Right ventricle myocardium superior (tissue), 1 donor: ENCODE data around the gene NTHL1. TPM values are rescaled to one million over a fixed set of nuclear protein-coding genes. Genes with fewer than 3 reads are reported as not detected.

Experiments
- ATAC-seq: fragments of 200-7000 bp; cut with Tn5 transposase; one replicate; pipeline ENCODE4 v1.9.1; 2020; ENCODE audit warnings: mild to moderate bottlenecking; ENCODE audit not compliant: poor library complexity
- DNase-seq: peaks from one replicate; pipeline ENCODE4 v3.0.0-alpha.2; 2020
- intact Hi-C: fragments of 100-400 bp; cut with DNase I; formaldehyde crosslinking; loops from one replicate; pipeline ENCODE4 v1.11.2; 2022
- total RNA-seq: library from RNA; stranded (reverse); fragmentation: NEBNext Ultra II Directional; extraction: Animal tissue kit (Norgen Biotek cat#: 25700); gene quantifications from one replicate; pipeline ENCODE4 v1.2.1, GENCODE V29; 2021
- donor health status: DM: no; HTN: yes; CAD: no; lungs with severe emphysema.

Gene NTHL1
- total RNA-seq, 1 donor from 2014 or later = 26.2 TPM

DNA sequence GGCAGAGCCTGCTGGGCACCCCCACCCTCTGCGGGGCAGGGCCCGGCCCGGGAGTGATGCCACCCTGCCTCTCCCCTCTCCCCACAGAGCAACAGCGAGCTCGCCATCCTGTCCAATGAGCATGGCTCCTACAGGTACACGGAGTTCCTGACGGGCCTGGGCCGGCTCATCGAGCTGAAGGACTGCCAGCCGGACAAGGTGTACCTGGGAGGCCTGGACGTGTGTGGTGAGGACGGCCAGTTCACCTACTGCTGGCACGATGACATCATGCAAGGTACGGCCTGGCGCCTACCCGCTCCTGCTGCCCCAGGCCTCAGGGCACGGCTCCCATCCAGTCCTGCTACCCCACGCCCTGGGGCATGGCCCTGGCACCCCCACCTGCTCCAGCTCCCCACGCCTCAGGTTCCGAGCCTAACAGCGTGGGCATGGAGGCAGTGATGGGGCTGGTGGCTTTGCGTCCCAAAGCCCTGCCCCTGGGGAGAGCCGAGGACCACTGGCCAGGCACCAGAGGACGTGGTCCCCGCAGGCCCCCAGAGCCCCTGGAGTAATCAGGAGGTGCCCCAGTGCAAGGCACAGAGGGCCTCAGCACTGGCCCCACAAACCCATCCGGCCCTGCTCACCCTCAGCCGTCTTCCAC lies 38.6 kb upstream of the NTHL1 start:
- DNase-seq = no peak
- no peak for ATAC-seq
- intact Hi-C loops = no loop called here

DNA sequence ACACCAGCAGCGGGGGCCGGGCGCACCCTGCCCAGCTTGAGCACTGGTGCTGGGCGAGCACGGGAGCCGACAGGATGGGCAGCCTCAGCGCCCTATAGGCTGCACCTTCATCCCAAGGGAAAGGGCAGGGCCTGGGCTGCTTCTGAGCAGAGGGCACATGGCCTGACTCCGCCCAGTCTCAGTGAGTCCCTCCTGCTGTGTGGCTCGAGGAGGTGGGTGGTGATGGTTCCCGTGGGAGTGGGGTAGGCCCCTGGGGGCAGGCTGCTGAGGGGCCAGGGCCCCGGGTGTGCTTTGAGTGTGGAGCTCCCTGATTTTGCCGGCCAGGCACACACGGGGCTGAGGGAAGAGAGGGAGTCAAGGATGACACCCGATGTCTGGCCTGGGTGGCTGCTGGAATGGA lies 38.0 kb upstream of the NTHL1 start:
- no peak for ATAC-seq
- intact Hi-C loops = no loop called here
- no peak for DNase-seq

DNA sequence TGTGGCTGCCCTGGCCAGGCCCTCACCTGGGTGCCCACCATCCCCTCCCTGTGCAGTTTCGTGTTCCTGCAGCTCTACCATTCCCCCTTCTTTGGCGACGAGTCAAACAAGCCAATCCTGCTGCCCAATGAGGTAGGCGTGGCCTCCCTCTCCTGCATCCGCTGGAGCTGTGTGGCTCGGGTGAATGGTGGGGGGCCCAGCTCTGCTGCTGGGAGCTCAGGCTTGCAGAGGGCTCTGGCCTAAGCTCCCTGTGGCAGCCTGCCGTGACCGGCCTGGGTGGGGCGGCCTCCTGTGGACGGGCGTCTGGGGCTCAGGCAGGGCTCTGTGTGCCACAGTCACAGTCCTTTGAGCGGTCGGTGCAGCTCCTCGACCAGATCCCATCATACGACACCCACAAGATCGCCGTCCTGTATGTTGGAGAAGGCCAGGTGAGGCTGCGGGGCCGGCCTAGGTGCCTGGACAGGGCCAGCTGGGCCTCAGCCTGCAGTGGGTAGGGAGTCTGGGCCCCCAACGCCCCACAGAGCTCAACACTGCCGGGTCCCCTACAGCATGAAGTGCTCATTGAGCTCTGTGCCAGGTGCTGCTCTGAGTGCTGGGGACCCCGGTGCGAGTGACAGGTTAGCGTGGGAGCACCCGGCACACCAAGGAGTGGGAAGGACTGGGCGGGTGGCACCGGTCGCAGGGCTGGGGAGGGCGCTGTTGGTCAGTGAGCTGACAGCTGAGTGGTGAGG lies 37.4 kb upstream of the NTHL1 start:
- no peak for DNase-seq
- no peak for ATAC-seq
- intact Hi-C loops = no loop called here

DNA sequence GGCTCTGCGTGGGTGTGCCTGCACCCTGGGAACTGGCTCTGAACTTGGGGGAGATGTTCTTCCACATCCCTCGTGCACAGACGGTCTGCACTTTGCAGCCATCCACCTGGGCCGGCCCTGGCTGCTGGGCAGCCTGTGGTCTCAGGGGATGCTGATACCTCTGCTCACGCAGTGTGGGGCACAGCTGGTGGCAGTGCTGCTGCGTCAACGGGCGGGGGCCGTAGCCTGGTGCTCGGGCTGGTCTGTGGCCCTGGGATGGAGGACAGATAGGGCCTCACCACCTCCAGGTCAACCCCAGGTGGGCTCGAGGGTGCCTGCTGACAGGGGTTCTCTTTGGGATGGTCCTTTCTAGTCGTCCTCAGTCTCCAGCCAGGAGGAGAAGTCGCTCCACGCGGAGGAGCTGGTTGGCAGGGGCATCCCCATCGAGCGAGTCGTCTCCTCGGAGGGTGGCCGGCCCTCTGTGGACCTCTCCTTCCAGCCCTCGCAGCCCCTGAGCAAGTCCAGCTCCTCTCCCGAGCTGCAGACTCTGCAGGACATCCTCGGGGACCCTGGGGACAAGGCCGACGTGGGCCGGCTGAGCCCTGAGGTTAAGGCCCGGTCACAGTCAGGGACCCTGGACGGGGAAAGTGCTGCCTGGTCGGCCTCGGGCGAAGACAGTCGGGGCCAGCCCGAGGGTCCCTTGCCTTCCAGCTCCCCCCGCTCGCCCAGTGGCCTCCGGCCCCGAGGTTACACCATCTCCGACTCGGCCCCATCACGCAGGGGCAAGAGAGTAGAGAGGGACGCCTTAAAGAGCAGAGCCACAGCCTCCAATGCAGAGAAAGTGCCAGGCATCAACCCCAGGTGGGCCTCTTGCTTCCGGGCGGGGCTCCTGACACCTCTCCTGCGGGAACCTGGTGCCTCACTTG lies 36.5 kb upstream of the NTHL1 start:
- no peak for ATAC-seq
- no peak for DNase-seq
- intact Hi-C loops = no loop called here

DNA sequence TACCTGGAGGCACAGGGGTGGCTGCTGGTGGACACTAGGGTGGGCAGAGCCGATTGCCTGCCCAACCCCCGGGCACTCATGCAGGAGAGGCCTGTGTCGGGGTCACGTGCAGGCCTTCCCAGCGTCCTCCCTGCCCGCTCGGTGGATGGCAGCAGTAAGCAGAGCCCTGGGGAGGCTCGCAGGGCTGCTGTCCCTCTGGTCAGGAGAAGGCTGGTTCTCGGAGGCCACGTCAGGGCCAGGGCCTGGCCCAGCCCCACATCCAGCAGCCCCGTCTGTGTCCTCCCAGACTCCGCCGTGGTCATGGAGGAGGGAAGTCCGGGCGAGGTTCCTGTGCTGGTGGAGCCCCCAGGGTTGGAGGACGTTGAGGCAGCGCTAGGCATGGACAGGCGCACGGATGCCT lies 35.8 kb upstream of the NTHL1 start:
- intact Hi-C loops = no loop called here
- DNase-seq = no peak
- no peak for ATAC-seq

DNA sequence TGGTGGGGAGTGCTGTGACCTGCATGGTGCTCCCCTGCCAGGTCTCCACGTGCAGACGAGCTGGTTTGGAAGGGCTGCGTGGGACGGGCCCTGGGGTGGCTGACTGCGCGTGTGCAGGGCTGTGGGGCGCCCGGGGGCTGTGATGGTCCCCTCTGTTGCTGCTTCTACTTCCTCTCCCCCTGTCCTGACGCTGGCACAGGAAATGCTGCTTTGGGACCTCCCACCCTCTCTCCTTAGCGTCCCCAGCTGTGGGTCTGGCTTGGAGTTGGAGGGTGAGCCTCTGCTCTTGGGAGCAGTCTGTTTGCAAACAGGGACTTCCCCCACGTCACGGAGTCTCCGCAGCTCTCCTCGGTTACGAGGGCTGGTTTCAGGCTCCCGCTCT lies 35.3 kb upstream of the NTHL1 start:
- ATAC-seq (no peak), DNase-seq (no peak)
- intact Hi-C loops = no loop called here

DNA sequence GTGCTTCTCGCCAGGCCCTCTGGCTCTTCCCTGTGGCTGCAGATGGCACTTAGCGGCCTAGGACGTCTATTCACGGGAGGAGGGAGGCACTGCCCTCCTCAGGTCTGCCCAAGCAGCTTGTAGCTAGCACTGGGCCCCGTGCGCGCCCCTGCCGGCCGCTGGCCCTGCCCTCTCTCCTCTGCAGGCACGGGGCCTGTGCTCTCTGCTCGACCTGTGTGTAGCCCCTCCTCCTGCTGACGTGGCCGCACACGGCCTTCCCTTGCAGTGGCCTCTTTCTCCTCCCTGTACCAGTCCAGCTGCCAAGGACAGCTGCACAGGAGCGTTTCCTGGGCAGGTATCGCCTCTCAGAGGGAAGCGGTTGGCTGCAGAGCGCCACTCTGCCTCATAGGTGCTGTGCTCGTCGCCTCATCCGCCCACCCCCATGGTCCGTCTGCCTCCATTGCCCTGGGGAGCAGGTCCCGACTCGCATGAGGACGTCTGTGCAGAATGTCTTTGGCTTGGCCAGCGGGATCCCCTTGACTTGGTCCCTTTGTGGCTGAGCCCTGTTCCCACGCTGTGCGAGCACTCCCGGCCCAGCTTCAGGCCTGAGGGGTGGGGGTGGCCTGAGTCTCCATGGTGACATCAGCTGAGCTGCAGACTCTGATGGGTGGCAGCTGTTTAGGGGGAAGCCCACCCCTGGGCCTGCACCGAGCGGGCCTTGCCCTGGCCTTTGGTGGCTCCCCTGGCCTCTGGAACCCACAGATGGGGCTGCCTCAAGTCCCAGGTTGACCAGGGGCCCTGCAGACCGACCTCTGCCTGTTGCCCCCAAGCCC lies 34.7 kb upstream of the NTHL1 start:
- ATAC-seq (peak; percentile 33), DNase-seq (peak; percentile 61)
- intact Hi-C loops = no loop called here

DNA sequence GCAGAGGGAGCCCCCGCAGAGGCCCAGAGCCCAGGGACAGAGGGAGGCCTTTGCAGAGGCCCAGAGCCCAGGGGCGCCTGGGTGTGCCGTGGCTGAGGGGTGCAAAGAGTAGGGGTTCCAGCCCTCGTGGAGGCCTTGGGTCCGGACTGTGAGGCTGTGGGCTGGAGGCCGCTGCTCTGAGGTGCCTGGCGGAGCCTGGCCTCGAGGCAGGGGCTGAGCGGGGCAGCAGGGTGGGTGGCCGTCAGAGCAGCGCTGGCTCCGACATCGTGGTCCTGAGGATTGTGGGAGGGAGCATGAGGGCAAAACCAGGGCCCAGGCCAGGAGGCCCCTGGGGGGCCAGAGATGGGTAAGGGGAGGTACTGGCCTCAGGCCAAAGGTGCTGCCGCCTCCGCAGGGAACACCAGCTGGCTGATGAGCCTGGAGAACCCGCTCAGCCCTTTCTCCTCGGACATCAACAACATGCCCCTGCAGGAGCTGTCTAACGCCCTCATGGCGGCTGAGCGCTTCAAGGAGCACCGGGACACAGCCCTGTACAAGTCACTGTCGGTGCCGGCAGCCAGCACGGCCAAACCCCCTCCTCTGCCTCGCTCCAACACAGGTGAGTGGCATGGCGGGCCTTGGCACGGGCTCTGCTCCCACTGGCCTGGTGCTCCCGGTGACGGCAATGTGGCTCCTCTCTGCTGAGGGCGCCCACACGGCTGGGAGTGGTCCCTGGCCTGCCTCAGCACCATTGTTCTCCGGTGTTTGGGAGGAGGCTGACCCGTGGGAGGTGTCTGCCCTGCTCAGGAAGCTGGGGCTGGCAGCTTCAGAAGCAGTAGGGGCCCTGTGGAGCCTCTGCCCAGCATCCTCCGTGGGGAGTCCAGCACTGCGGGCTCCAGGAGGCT lies 33.8 kb upstream of the NTHL1 start:
- intact Hi-C loops = no loop called here
- DNase-seq = no peak
- peak; percentile 1 for ATAC-seq

DNA sequence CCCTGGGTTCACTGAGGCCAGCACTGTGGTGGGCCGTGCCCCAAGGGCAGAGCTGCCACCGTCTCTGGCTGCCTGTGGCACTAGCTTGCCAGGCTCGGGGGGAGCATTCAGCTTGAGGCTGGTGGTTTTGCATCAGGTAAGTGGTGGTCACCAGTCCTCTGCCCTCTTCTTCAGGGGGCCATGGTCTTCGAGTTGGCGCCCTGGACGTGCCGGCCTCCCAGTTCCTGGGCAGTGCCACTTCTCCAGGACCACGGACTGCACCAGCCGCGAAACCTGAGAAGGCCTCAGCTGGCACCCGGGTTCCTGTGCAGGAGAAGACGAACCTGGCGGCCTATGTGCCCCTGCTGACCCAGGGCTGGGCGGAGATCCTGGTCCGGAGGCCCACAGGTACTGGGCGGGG lies 32.4 kb upstream of the NTHL1 start:
- intact Hi-C loops = no loop called here
- no peak for DNase-seq
- ATAC-seq = no peak

DNA sequence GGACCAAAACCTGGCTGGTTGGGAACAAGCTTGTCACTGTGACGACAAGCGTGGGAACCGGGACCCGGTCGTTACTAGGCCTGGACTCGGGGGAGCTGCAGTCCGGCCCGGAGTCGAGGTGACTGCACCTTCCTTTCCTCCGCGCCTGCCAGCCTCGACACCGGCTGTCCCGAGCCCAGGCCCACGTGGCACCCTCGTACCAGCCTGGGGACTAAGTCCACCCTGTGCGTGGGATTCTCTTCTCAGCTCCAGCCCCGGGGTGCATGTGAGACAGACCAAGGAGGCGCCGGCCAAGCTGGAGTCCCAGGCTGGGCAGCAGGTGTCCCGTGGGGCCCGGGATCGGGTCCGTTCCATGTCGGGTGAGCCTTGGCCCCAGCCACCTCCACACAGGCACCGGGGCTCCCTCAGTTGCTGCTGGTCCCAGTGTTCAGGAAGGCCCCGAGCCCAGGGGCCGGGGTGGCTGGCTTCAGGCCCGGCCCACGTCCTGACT lies 31.7 kb upstream of the NTHL1 start:
- intact Hi-C loops = no loop called here
- ATAC-seq (no peak), DNase-seq (no peak)

DNA sequence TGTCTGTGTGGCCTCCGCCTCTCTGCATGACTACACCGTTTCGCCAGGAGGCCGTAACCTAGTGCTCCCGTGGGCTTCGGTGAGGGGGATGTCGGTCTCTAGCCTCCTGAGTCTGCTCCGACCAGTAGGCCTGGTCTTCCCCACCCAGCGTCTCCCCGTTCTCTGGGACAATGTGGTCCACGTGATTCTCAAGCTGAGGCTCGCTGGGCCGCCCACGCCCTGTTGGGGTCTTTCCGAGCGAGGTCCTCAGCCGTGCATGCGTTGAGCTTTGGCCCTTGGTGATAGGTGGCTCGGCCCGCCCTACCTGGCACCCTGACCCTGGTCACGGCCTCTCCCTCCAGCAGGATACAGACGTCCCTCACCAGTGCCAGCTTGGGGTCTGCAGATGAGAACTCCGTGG lies 31.1 kb upstream of the NTHL1 start:
- intact Hi-C loops = no loop called here
- no peak for DNase-seq
- ATAC-seq = no peak

DNA sequence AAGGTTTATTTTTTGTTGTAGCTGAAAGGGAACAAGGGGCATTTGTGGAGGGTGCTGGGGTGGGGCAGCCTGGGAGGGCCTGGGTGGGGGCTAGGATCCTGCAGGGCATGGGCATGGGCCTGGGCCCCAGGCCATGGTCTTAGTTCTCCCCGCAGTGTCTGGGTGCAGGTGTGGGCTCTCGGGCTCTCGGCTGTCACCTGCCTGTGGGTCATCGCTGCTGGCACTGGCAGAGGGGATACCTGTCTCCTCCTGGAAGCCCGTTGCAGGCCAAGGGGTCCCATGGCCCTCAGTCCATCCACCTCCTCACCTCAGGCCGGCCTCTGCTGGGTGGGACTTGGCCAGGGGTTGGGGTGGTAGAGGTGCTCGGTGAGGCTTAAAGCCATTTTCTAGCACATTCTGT lies 30.5 kb upstream of the NTHL1 start:
- ATAC-seq (no peak), DNase-seq (no peak)
- intact Hi-C loops = no loop called here

DNA sequence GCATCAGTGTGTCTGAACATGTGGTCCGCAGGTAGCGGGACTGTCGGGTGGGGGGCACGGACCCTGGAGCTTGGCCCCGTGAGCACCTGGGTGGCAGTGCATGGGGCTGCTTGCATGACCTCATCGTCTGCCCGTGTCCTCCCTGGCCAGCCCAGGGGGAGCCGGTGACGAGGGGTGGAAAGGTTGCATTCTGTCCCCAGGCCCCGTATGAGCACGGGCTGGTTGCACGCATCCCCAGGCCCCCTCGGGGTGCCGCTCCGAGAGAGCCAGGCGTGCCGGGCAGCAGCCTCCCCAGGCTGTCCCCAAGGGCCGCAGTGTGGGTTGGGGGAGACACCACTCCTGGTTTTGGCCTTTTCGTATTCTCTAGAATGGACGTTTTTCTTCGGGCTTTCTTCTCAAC lies 30.1 kb upstream of the NTHL1 start:
- ATAC-seq = no peak
- intact Hi-C loops = no loop called here
- no peak for DNase-seq

DNA sequence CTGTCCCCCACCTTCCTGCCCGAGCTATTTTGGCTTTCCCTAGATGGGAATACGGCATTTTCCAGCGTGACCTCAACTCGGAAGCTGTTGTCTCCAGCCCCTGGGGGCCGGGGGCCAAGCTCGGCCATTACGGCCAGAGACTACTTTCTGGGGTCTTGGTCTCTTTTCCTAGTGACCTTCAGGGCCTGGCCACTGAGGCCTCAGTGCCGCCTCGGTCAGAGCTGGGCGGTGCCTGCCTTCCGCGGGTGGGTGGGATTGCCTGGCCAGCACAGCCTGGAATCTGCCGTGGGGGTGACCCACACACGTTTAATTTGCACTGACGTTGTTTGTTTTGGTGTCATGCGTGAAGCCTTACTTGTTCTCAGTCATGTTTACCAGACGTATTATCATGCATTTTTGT lies 29.4 kb upstream of the NTHL1 start:
- DNase-seq = no peak
- intact Hi-C loops = no loop called here
- no peak for ATAC-seq

DNA sequence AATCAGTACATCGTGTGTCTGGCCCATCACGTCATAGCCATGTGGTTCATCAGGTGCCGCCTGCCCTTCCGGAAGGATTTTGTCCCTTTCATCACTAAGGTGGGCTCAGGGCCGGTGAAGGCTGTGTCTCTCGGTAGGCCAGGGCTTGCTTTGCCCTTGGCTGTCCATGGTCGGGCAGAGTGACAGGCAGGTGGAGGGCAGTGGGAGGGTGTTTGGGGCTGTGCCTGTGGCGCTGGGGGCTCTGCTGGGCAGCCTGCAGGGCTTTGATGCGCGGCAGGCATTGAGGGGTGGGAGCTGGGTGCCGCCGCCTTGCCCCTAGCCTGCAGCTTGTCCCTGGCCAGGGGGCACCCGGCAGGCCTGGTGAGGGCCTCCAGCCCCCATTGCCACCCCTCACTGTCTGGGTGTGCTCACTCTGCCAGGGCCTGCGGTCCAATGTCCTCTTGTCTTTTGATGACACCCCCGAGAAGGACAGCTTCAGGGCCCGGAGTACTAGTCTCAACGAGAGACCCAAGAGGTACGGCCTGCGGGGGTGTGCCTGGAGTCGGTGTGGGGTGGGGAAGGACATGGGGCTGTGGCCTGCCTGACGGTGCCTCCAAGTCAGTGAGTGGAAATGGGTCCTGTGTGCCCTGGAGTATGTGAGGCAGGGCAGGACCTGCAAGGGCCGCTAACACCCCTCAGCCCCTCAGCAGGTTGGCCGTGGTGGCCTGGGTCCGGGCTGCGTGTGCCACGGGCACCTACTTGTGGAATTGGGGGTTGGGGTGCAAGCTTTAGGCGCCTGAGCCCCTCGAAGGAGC lies 28.6 kb upstream of the NTHL1 start:
- intact Hi-C loops = no loop called here
- ATAC-seq = no peak

DNA sequence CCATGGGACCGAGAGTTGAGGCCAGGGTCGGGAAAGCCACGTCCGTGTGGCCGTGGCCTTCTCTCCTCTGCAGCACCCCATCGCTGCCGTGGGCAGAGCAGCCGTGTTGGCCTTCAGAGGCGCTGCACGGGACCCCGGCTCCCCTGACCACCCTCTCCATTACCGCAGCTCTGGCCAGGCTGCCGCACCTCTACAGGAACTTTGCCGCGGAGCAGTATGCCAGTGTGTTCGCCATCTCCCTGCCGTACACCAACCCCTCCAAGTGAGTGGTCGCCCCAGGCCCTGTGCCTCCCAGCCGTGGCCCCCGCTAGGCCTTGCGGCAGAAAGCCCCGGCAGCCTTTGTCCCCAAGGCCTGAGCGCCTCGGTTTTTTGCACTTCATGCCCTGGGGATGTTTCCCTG lies 28.0 kb upstream of the NTHL1 start:
- intact Hi-C loops = no loop called here
- ATAC-seq (no peak), DNase-seq (no peak)

More for the DNA sequence above, 28.6 kb upstream of the NTHL1 start:
- DNase-seq = no peak

DNA sequence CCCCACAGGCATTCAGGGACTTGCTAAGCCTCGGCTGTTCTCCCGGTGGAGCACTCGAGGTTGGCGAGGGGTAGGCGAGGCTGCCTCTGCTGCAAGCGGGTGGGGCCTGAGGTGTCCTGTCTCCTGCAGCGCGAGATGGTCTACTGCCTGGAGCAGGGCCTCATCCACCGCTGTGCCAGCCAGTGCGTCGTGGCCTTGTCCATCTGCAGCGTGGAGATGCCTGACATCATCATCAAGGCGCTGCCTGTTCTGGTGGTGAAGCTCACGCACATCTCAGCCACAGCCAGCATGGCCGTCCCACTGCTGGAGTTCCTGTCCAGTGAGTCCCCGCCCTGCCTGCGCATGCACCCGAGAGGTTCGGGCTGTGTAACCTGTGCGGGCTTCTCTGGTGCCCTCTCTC lies 26.4 kb upstream of the NTHL1 start:
- intact Hi-C loops = no loop called here
- DNase-seq (no peak), ATAC-seq (no peak)
